Right lung (tissue), 5 donors: ENCODE results near the gene CDKN1C. TPM values are rescaled to one million over a fixed set of nuclear protein-coding genes. Genes with fewer than 3 reads are reported as not detected.
A peak's percentile ranks its signal among the peaks of the same experiment; 100 is the strongest.

ENCODE experiments used
- DNase-seq, 2 donors: peaks; one replicate each; pipeline ENCODE4 v3.0.0-alpha.2; 2013
- polyA plus RNA-seq, 5 donors: library from polyadenylated mRNA; unstranded; fragments of 120-200 nt; gene quantifications; one replicate each; pipeline versions ENCODE4 v1.2.1 to v1.2.3, GENCODE V29; 2013; ENCODE audit warnings: inconsistent platforms in 1 of 5, low replicate concordance in 1 of 5; ENCODE audit not compliant: insufficient read length in 5 of 5, insufficient read depth in 1 of 5

CDKN1C gene
- polyA plus RNA-seq, 5 donors = 51.0 to 105 (median 68.6) TPM

DNA sequence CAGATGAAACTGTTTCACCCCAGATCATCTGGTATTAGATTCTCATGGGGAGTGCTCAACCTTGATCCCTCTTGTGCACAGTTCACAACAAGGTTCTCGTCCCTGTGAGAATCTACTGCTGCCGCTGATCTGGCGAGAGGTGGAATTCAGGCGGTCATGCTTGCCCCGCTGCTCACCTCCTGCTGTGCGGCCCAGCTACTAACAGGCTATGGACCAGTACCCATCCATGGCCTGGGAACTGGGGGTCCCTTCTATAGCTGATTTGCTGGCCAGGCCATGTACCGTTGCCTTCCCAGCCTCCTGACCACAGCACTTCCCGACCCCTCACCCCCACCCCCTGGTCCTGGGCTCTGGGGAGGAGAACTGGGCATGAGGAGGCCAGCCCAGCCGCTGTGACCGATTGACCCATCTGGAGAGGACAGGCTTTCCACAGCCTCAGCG lies 41.1 kb upstream of the CDKN1C start:
- no peak for DNase-seq

- no peak for DNase-seq
Measured at GRCh38 chr11:2924821-2925675, 39.5 kb upstream of the CDKN1C start.

DNA sequence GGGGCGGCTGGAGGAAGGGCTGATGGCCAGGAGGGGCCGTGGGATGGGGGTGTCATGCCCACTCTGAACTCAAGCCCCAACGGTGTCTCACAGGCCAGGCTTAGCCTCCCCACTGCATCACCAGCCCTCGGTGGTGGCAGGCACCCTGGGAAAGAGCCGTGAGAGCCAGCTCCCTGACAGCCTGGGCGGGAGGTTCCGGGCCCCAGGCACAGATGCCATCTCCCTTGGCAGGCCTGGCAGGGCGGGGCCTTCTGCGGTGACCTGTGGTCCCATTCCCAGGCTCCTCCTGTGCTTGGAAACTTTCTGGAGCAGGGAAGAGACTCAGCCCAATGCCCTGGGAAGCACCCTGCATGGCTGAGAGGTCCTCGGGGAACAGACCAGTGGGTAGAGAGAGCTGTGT lies 38.8 kb upstream of the CDKN1C start:
- no peak for DNase-seq

GRCh38 chr11:2923446-2924375 lies 38.1 kb upstream of the CDKN1C start:
- no peak for DNase-seq

DNA sequence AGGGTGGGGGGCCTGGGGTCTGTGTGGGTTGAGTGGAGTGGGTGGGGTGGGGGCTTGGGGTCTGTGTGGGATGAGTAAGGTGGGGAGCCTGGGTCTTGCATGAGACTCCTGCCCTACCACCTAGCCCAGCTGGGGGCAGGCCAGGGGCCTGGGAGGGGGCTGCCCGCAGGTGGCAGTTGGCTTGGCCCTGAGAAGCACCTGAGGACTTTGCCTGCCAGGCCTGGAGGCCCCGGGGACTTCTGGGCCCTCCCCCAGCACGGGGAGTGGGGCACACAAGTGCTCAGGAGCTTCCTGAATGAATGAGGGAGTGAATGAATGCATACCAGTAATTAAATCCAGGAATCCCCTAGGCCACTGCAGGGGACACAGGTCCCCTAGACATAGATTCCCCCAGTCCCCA lies 37.1 kb upstream of the CDKN1C start:
- DNase-seq = no peak

- DNase-seq = no peak
Measured at GRCh38 chr11:2921742-2922493, 36.3 kb upstream of the CDKN1C start.

- DNase-seq = no peak
Measured at GRCh38 chr11:2921261-2921660, 35.7 kb upstream of the CDKN1C start.

- no peak for DNase-seq
Measured at GRCh38 chr11:2920343-2920742, 34.8 kb upstream of the CDKN1C start.

GRCh38 chr11:2919837-2920236 lies 34.3 kb upstream of the CDKN1C start:
- no peak for DNase-seq

DNA sequence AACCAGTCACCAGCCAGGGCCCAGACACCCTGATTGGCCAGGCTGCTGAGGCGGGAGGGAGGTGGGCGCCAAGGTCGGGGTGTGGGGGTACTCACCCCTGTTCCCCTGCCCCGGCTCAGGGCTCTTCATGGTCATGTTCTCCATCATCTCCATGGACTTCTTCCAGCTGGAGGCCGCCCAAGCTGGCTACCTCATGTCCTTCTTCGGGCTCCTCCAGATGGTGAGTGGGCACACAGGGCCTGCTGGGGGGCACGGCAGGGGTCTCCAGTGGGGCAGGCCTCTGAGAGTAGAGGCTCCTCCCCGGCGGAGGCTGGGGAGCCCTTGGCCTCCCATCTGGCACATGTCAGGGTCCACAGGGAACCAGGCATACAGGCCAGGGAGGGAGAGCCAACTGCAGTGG lies 33.6 kb upstream of the CDKN1C start:
- DNase-seq = no peak

GRCh38 chr11:2917842-2918490 lies 32.4 kb upstream of the CDKN1C start:
- DNase-seq = no peak

- no peak for DNase-seq
Measured at GRCh38 chr11:2916892-2917645, 31.5 kb upstream of the CDKN1C start.

- no peak for DNase-seq
Measured at GRCh38 chr11:2916114-2916891, 30.7 kb upstream of the CDKN1C start.

- DNase-seq = no peak
Measured at GRCh38 chr11:2915473-2915872, 29.9 kb upstream of the CDKN1C start.

DNA sequence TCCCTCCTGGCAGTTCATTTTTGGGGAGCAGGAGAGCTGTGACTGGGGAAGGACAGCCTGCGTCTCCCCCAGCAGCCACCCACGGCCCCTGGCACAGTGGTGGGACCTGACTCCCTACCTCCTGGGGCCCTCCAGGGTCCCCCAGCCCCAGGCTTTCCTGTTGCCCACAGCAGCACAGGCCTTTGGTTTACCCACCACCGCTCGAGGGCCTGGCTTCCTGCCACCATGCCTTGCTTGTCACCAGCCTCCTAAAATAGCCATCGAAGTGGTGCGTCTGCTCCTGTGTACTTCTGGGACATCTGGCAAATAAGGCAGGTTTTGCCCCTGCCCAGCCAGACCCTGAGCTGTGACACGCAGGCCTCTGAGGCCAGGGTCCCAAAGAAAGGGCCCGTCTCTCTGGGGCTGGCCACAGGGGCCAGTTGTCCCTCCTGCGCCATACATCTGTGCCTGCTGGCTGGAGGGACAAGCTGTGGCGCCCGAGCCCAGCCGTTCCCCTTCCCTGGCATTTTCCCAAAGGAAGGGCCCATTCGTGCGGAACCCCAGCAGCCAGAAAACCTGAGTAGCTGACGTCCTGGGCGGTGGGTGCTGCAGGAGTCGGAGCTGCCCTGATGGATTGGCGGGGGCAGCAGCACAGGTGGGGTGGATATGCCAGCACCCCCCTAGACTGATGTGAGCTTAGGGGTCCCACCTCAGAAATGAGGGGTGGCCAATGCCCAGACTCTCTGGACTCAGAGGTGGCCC lies 29.1 kb upstream of the CDKN1C start:
- no peak for DNase-seq

GRCh38 chr11:2913776-2914175 lies 28.2 kb upstream of the CDKN1C start:
- no peak for DNase-seq

GRCh38 chr11:2913019-2913431 lies 27.4 kb upstream of the CDKN1C start:
- DNase-seq = no peak

DNA sequence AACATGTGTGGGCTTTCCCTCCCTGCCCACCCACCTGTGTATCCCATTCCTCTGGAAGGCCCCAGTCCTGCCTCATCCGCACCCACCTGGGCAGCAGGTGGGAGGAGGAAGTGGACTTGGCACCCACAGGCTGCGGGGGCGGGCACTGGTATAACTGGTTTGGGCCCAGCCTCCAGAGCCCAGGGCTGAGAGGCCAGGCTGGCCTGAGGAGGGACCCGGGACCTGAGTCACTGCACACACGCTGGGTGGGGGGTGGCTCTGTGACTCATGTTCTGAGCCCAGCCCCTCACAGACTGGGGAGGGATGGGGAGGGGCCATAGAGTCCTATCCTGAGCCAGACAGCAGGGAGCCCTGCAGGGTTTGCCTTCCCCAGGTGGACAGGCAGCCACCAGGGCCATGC lies 26.9 kb upstream of the CDKN1C start:
- peak in 1 of 2 donors; percentile 72 for DNase-seq

GRCh38 chr11:2911785-2912391 lies 26.3 kb upstream of the CDKN1C start:
- no peak for DNase-seq
